Measurements from ENCODE around the gene PPP4R1. TPM values are rescaled to one million over a fixed set of nuclear protein-coding genes. Genes with fewer than 3 reads are reported as not detected.
A peak's percentile ranks its signal among the peaks of the same experiment; 100 is the strongest.

The PPP4R1 gene
- total RNA-seq, 6 experiments from 2014 or later: 15.0 to 36.5 (median 30.1) TPM

DNA sequence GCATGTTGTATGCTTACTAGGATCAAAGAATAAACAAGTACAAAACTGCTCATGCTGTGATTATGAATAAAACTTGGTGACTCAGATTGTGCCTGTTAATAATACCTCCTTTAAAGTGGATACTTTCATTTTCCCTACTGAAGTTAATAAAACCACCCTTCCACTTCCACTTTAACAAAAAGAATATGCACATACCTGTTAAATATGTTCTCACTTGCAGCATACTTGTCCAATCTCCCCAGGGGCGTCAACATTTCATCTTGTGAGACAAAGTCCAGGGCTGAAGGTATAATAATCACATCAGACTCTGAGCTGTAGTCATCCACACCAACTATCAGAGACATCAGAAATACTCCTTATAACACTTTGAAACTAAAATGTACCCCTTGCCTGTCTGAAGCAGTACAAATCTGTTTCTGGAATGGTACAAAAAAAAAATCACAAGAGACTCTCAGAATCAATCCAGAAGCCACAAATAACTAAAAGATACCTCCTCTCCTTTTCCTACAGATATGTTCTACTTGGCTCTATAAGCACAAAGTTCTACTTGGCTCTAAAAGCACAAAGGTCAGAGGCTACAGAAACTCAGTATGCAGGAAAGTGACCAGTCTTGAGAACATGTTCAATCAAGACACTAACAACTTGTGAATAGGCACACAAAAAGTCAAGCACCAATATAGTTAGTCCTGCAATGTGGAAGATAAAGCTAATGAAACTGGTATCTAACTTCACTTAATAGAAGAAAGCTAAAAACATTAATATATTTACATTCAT is 19.3 kb downstream of the PPP4R1 start:
- intact Hi-C loops (cut with DNase I): no loop called here
- Histone ChIP-seq H3K4me1 (peaks cover 0 to 13% (median 5%) of the 10 kb centered on the region in 4 donors), H3K4me3 (no peak overlapping the region), H3K27ac (no peak overlapping the region), H3K36me3 (no peaks in the 10 kb centered on the region), H3K9me3 (no peaks in the 10 kb centered on the region), H3K27me3 (no peaks in the 10 kb centered on the region)
- DNase-seq (no peak), ATAC-seq (peak; percentile 46 to 55 (median 47))
- TF ChIP-seq, protein P1, sequence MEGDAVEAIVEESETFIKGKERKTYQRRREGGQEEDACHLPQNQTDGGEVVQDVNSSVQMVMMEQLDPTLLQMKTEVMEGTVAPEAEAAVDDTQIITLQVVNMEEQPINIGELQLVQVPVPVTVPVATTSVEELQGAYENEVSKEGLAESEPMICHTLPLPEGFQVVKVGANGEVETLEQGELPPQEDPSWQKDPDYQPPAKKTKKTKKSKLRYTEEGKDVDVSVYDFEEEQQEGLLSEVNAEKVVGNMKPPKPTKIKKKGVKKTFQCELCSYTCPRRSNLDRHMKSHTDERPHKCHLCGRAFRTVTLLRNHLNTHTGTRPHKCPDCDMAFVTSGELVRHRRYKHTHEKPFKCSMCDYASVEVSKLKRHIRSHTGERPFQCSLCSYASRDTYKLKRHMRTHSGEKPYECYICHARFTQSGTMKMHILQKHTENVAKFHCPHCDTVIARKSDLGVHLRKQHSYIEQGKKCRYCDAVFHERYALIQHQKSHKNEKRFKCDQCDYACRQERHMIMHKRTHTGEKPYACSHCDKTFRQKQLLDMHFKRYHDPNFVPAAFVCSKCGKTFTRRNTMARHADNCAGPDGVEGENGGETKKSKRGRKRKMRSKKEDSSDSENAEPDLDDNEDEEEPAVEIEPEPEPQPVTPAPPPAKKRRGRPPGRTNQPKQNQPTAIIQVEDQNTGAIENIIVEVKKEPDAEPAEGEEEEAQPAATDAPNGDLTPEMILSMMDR (IDR thresholded peaks at IDR 0.05): no peak
- TF ChIP-seq POLR2A (IDR thresholded peaks at IDR 0.05): no peak
- 17% methylated on average over 1 of the region's 1 CpG for WGBS (ENCODE audit: insufficient coverage, low coverage, low lambda C conversion rate, missing lambda C conversion rate)

DNA sequence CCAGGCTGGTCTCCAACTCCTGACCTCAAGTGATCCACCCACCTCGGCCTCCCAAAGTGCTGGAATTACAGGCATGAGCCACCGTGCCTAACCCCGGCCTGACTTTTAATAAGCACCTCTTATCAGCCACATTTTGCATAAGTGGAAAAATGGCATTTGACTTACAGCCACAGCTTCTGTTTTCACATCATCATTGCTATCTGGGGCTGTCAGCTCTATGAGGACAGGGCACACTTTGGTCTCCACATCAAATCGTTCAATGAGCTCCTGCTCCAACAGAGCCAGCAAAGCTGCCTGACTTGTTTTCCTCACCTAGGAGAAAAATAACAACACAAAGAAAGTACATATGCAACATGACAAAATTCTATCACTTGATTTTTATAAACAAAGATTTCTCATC is 26.4 kb downstream of the PPP4R1 start:
- H3K4me3 ChIP-seq: no peak overlapping the region
- no peaks in the 10 kb centered on the region for H3K4me1 ChIP-seq
- DNase-seq: no peak
- no peak for TF ChIP-seq POLR2A (IDR thresholded peaks at IDR 0.05)
- TF ChIP-seq, protein P1 (IDR thresholded peaks at IDR 0.05): no peak
- no peak for ATAC-seq
- H3K27ac ChIP-seq: no peak overlapping the region
- intact Hi-C loops (cut with DNase I): no loop called here
- whole genome bisulfite sequencing (ENCODE audit: insufficient coverage, low coverage, low lambda C conversion rate, missing lambda C conversion rate): 100% methylated on average over 3 of the region's 4 CpGs
- H3K9me3 ChIP-seq: no peaks in the 10 kb centered on the region
- no peaks in the 10 kb centered on the region for H3K27me3 ChIP-seq
- H3K36me3 ChIP-seq: peaks cover 0 to 27% (median 0%) of the 10 kb centered on the region in 4 donors

DNA sequence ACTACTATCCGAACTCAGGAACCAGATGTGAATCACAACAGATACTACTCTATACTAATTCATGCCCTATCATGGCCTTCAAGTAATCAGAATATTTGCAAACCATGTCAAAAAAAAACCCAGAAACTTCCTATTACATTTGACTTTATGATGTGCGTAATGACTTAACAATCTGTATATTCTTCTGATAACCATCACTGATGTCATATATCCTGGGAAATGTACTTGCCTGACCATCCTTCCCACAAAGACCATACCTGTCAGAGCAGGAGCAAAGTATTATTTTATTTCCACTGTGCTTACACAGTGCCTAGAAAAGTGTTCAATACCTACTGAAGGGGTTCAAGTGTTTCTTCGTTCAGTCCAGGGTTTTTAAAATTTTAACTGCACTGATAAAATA is 27.5 kb downstream of the PPP4R1 start:
- H3K9me3 ChIP-seq: no peaks in the 10 kb centered on the region
- intact Hi-C loops (cut with DNase I): no loop called here
- no peak for ATAC-seq
- peaks cover 0 to 29% (median 0%) of the 10 kb centered on the region in 4 donors for H3K36me3 ChIP-seq
- no peak overlapping the region for H3K27ac ChIP-seq
- H3K4me3 ChIP-seq: no peak overlapping the region
- 100% methylated on average over 3 of the region's 3 CpGs for WGBS (ENCODE audit: insufficient coverage, low coverage, low lambda C conversion rate, missing lambda C conversion rate)
- no peak for TF ChIP-seq POLR2A (IDR thresholded peaks at IDR 0.05)
- TF ChIP-seq, protein P1 (IDR thresholded peaks at IDR 0.05): no peak
- H3K27me3 ChIP-seq: no peaks in the 10 kb centered on the region
- no peak for DNase-seq
- H3K4me1 ChIP-seq: no peaks in the 10 kb centered on the region

DNA sequence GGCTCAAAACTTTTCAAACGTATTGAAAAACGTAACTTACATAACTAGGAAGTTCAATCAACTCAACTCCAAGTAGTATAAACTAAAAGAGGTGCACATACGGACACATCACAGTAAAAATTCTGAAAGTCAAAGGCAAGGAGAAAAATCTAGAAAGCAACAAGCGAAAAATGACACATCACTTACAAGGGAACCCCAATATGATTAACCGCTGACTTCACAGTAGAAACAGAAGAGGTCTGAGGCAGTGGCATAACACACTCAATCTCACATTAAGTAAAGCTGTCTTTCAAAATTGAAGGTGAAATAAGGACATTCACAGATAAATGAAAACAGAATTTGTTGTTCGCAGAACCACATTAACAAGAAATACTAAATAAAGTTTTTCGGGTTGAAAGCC is 32.7 kb downstream of the PPP4R1 start:
- no peaks in the 10 kb centered on the region for H3K27me3 ChIP-seq

More for the DNA sequence above, 32.7 kb downstream of the PPP4R1 start:
- Histone ChIP-seq H3K9me3 (no peaks in the 10 kb centered on the region), H3K36me3 (peaks cover 0 to 17% (median 0%) of the 10 kb centered on the region in 4 donors), H3K4me3 (no peak overlapping the region), H3K27ac (no peak overlapping the region), H3K4me1 (peaks cover 0 to 6% (median 0%) of the 10 kb centered on the region in 4 donors)
- 85% methylated on average over 5 of the region's 7 CpGs for WGBS (ENCODE audit: insufficient coverage, low coverage, low lambda C conversion rate, missing lambda C conversion rate)
- TF ChIP-seq POLR2A (IDR thresholded peaks at IDR 0.05): no peak
- TF ChIP-seq, protein P1 (IDR thresholded peaks at IDR 0.05): no peak
- intact Hi-C loops (cut with DNase I): no loop called here
- ATAC-seq (no peak), DNase-seq (no peak)
